GM23338 (cell line): Measurements from ENCODE around the gene GHRHR.

Experiments
- CREB1 ChIP-seq: fragments of 250-450 bp; sonication (Bioruptor Pico); IDR thresholded peaks from 2 replicates; pipeline ENCODE4 v1.5.0; 2020; ENCODE audit warnings: low read depth, mild to moderate bottlenecking, moderate library complexity
- CTCF ChIP-seq, 2 experiments: fragments of 200-600 bp in 1 of 2; sonication (generic) in 1 of 2; conservative IDR thresholded peaks; 2 replicates each; pipeline versions ENCODE4 v1.5.1 to v1.6.1; 2016 to 2017; ENCODE audit warnings: antibody characterized with exemption in 2 of 2, low read depth in 2 of 2, mild to moderate bottlenecking in 2 of 2, moderate library complexity in 1 of 2
- EZH2 ChIP-seq: fragments of 200-600 bp; sonication (generic); IDR thresholded peaks from one replicate; pipeline ENCODE4 v1.8.0; 2017; ENCODE audit warnings: antibody characterized with exemption, mild to moderate bottlenecking, low read depth; ENCODE audit not compliant: unreplicated experiment
- EZH2phosphoT487 ChIP-seq: fragments of 200-600 bp; sonication (generic); IDR thresholded peaks from one replicate; pipeline ENCODE4 v1.8.1; 2018; ENCODE audit warnings: antibody characterized with exemption; ENCODE audit not compliant: unreplicated experiment
- POLR2AphosphoS5 ChIP-seq: IDR thresholded peaks from 2 replicates; pipeline ENCODE4 v1.6.1; 2016; ENCODE audit warnings: antibody characterized with exemption, low read depth
- REST ChIP-seq: IDR thresholded peaks from one replicate; pipeline ENCODE4 v1.6.1; 2018; ENCODE audit warnings: antibody characterized with exemption; ENCODE audit not compliant: unreplicated experiment
- ZNF331 ChIP-seq: fragments of 250-450 bp; sonication (Bioruptor Pico); IDR thresholded peaks from 2 replicates; pipeline ENCODE4 v1.5.0; 2020; ENCODE audit warnings: low read depth, mild to moderate bottlenecking, moderate library complexity

- TF ChIP-seq EZH2phosphoT487 (no peak), CTCF (conservative IDR thresholded peaks at IDR 0.05; ENCODE audit: low read depth in 2 of 2) (no peak), CREB1 (CRISPR knock-in tag) (no peak), POLR2AphosphoS5 (no peak), EZH2 (no peak), ZNF331 (CRISPR knock-in tag) (no peak), REST (no peak)
Observed at GRCh38 chr7:30980751-30981150, 17.0 kb downstream of the GHRHR start.
